AG04449 (cell line): ENCODE measurements around the gene ZBTB38.

ENCODE experiments used
- CTCF ChIA-PET: fragments of 350-600 bp; formaldehyde crosslinking; extraction: SDS; loops from one replicate; lab custom pipeline; 2021; ENCODE audit warnings: antibody characterized with exemption; lab: Yijun Ruan, JAX
- POLR2A ChIA-PET: fragments of 400-600, 350-600 bp; formaldehyde crosslinking; extraction: SDS; loops from one replicate; lab custom pipeline; 2020; ENCODE audit warnings: antibody characterized with exemption, inconsistent platforms; lab: Yijun Ruan, JAX
- DNase-seq: peaks from one replicate; pipeline ENCODE4 v3.0.0-alpha.2; 2010; ENCODE audit warnings: low read depth, low spot score
- H3K4me3 ChIP-seq: 2 replicates; pipeline ENCODE4 v1.5.1; 2011; ENCODE audit warnings: low read depth, mild to moderate bottlenecking, control low read depth, low read length
- CTCF ChIP-seq: IDR thresholded peaks from one replicate; pipeline ENCODE4 v1.5.1; 2011; ENCODE audit warnings: mild to moderate bottlenecking, moderate library complexity, low read length, control low read depth, inconsistent platforms; ENCODE audit not compliant: insufficient read depth; ENCODE audit errors: missing control alignments

ZBTB38 gene

GRCh38 chr3:141392416-141392815 lies 24.1 kb downstream of the ZBTB38 start:
- ChIA-PET POLR2A (no interaction called here), CTCF (no interaction called here)
- H3K4me3 ChIP-seq: no peak overlapping the region
- no peak for DNase-seq
- no peak for TF ChIP-seq CTCF

DNA sequence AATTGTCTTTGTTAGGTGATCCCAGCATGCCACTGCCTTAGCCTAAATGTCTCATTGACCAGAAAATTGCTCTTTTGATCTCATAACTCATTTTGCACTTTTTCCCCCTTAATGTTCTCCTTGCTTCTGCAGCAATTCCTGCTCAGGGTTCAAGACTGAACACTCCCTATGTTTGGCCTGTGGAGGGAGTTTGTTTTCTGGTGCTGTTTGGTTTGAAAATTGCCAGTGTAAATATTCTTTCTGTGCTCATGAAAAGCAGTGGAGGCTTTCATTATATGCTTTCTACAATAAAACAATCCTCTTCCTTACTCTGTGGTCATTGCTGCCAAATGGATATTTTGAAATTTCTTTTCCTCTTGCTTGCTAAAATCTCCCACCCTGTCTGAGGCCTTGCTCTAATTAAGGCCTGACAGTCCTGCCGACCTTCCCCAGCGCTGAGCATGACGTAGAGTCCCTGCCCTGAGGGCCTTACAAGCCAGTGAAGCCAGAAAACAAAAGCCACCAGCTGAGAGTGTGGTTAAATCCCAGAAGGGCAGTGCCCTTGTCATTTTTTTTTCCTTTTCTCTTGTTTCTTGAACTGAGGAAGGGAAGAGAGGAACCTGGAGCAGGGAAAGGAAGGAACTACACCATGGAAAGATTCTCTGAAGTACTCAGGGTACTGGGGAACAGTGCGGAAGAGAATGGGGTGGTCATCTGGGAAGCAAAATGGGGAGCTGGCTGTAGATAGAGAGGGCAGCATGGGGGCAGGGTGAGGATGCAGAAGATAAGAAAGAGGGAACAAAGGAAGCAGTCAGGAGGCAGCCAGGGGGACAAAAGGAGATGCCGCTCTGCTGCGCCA lies 24.8 kb downstream of the ZBTB38 start:
- DNase-seq: no peak
- TF ChIP-seq CTCF: no peak
- CTCF ChIA-PET: no interaction called here
- no peak overlapping the region for H3K4me3 ChIP-seq
- POLR2A ChIA-PET: no interaction called here

GRCh38 chr3:141393735-141394076 lies 25.4 kb downstream of the ZBTB38 start:
- H3K4me3 ChIP-seq: no peak overlapping the region
- ChIA-PET POLR2A (no interaction called here), CTCF (no interaction called here)
- DNase-seq: no peak
- TF ChIP-seq CTCF: no peak

- no peak for DNase-seq
- TF ChIP-seq CTCF: no peak
- POLR2A ChIA-PET: no interaction called here
- H3K4me3 ChIP-seq: no peak overlapping the region
- CTCF ChIA-PET: interaction anchor here (1.1 kb wide), 1 partner anchor 90 kb away, joined by 3 read pairs; no protein-coding TSS in a partner anchor
Measured at GRCh38 chr3:141394560-141394959, 26.3 kb downstream of the ZBTB38 start.

DNA sequence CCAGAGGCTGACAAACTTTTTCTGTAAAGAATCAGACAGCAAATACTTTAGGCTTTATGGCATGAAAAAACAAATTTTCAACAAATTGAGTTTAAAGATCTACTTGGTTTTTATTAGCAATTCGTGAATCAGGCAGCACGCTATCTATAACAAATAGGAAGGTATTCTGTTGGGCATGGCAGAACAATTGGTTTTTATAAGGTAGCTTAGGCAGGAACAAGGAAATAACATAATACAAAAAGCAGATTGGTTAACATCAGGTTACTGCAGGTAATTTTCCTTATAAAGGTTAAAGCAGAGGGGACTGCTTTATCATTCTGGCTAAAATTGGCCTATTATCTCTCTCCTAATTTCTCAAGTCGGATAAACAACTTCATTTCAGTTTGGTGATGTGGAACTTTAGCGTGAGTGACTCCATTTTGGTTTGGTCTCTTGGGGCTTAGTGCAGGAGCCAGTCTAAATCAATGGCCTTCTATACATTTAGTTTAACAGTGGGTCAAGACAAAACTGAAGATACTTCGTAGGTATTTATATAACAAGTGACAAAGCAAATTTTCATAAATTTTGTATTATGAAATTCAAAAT lies 26.8 kb downstream of the ZBTB38 start:
- no peak overlapping the region for H3K4me3 ChIP-seq
- ChIA-PET CTCF (interaction anchor here (1.1 kb wide), 1 partner anchor 90 kb away, joined by 3 read pairs; no protein-coding TSS in a partner anchor), POLR2A (no interaction called here)
- no peak for TF ChIP-seq CTCF
- no peak for DNase-seq

- no peak overlapping the region for H3K4me3 ChIP-seq
- ChIA-PET POLR2A (no interaction called here), CTCF (interaction anchor here (0.6 to 1.4 kb wide), 3 partner anchors 16 to 568 kb away, joined by 3 read pairs; no protein-coding TSS in a partner anchor)
- no peak for DNase-seq
- no peak for TF ChIP-seq CTCF
Measured at GRCh38 chr3:141397996-141398395, 29.7 kb downstream of the ZBTB38 start.
